ENCODE measurements around the gene LRRC47. TPM values are rescaled to one million over a fixed set of nuclear protein-coding genes. Genes with fewer than 3 reads are reported as not detected.

The LRRC47 gene
- polyA plus RNA-seq, 1 of the 3 experiments (the other 2 are of a cell fraction) = 34.6 TPM

DNA sequence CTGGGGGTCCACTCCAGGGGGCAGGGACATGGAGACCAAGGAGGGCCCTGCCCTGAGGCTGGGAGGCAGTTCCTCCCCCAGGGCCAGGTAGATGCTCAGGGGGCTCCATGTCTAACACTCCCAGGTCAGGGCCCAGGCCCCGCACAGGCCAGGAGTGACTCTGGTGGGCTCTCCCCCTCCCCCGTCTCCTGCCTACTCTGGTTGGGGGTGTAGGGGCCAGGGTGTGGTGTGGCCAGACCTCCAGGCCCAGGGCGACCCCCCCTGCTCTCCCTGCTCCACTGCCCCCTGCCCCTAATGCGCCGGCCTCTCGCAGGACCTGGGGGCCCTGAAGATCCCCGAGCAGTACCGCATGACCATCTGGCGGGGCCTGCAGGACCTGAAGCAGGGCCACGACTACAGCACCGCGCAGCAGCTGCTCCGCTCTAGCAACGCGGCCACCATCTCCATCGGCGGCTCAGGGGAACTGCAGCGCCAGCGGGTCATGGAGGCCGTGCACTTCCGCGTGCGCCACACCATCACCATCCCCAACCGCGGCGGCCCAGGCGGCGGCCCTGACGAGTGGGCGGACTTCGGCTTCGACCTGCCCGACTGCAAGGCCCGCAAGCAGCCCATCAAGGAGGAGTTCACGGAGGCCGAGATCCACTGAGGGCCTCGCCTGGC is 63.7 kb downstream of the LRRC47 start:
- H4K20me1 ChIP-seq (ENCODE audit: insufficient read depth) = no peaks in the 10 kb centered on the region
- 100% methylated on average over 1 of the region's 37 CpGs for WGBS (ENCODE audit: low lambda C conversion rate)
- no peak overlapping the region for H2AFZ ChIP-seq (ENCODE audit: low read depth)
- no peaks in the 10 kb centered on the region for H3K9me2 ChIP-seq
- no peak overlapping the region; a peak in 1 of 4 replicates for H3K27ac ChIP-seq (ENCODE audit: low read depth in 2 of 2, low read length in 1 of 2)
- H3K4me1 ChIP-seq (ENCODE audit: control insufficient read depth in 1 of 2, insufficient read depth in 2 of 2, low read depth in 1 of 2, low read length in 1 of 2) = peaks cover 0 to 22% of the 10 kb centered on the region in 2 experiments; a peak in 1 of 4 replicates
- POLR2A ChIA-PET = no interaction called here
- no peak for TF ChIP-seq SIN3A (IDR thresholded peaks at IDR 0.05; ENCODE audit: borderline replicate concordance, low read depth, low read length)
- no peak for TF ChIP-seq IRF3 (IDR thresholded peaks at IDR 0.05; ENCODE audit: low read depth, low read length)
- no peak for TF ChIP-seq CHD2 (IDR thresholded peaks at IDR 0.05; ENCODE audit: low read length, partially characterized antibody)
- H3K4me3 ChIP-seq (ENCODE audit: low read depth in 2 of 2, low read length in 1 of 2) = no peak overlapping the region
- no peak for DNase-seq
- H3K9ac ChIP-seq = no peak overlapping the region
- no peaks in the 10 kb centered on the region for H3F3A ChIP-seq (replicated peaks; ENCODE audit: insufficient read depth)
- no peaks in the 10 kb centered on the region for H3K27me3 ChIP-seq (ENCODE audit: insufficient read depth)
- no peaks in the 10 kb centered on the region for H3K9me3 ChIP-seq
- H3K36me3 ChIP-seq (replicated peaks in 1 of 2; ENCODE audit: control insufficient read depth in 1 of 2, insufficient read depth in 2 of 2, low read length in 1 of 2) = peaks cover 0 to 20% of the 10 kb centered on the region in 2 experiments
- no peaks in the 10 kb centered on the region for H3K79me2 ChIP-seq (ENCODE audit: insufficient read depth)
- H3K4me2 ChIP-seq = no peak overlapping the region
- CTCF ChIA-PET = interaction anchor here (0.6 to 6.7 kb wide), 6 partner anchors 8 to 279 kb away, joined by 3 to 55 read pairs (median 4); partner anchors contain the start of gene WRAP73

DNA sequence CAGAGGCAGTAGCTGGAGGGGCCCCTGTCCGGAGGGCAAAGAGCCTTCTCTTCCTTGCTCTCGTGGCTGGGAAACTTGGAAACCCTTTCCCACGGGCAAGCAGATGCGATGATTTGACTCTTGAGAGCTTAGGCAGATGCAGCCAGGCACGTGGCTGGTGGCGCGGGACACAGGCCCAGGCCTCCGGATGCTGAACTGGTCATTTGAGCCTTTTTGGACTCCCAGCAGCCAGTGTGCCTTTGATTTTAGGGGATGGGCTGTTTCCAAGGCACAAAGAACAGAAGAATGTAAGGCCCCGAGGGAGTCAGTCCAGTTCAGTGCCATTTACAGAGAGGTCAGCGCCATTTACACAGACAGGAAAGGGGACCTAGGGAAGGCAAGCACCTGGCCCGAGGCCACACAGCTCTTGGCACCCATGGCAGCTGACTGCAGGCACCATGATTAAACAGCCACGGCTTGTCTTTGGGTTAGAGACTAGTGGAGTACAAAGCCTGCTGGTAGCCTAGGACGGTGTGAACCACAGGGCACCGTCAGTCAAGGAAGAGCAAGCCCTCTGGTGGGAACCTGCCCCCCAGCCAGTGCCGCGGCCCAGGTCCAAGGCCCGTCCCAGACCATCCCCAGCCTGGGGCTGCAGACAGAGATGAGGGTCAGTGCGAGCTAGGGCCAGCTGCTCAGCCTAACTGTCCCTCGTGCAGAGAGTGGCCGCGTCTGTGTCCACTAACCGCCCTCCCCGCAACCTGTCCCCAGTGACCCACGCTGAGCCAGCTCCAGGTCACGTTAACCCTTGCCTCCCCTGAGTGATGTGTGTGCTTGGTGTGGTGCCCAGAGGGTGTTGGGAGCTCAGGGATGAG is 64.5 kb downstream of the LRRC47 start:
- Histone ChIP-seq H3K9ac (no peak overlapping the region), H3K36me3 (replicated peaks in 1 of 2; ENCODE audit: control insufficient read depth in 1 of 2, insufficient read depth in 2 of 2, low read length in 1 of 2) (peaks cover 0 to 16% of the 10 kb centered on the region in 2 experiments), H3K27me3 (ENCODE audit: insufficient read depth) (no peaks in the 10 kb centered on the region), H3K9me3 (no peaks in the 10 kb centered on the region), H3K4me1 (ENCODE audit: control insufficient read depth in 1 of 2, insufficient read depth in 2 of 2, low read depth in 1 of 2, low read length in 1 of 2) (peaks cover 0 to 22% of the 10 kb centered on the region in 2 experiments; a peak in 1 of 4 replicates), H3K79me2 (ENCODE audit: insufficient read depth) (no peaks in the 10 kb centered on the region), H3K9me2 (no peaks in the 10 kb centered on the region), H4K20me1 (ENCODE audit: insufficient read depth) (no peaks in the 10 kb centered on the region), H3K4me3 (ENCODE audit: low read depth in 2 of 2, low read length in 1 of 2) (no peak overlapping the region), H3K27ac (ENCODE audit: low read depth in 2 of 2, low read length in 1 of 2) (peak overlapping the region in 1 of 2 experiments; percentile 9; a peak in 1 of 4 replicates), H3K4me2 (no peak overlapping the region), H3F3A (replicated peaks; ENCODE audit: insufficient read depth) (no peaks in the 10 kb centered on the region), H2AFZ (ENCODE audit: low read depth) (no peak overlapping the region)
- 62% methylated on average over 10 of the region's 25 CpGs for WGBS (ENCODE audit: low lambda C conversion rate)
- ChIA-PET POLR2A (no interaction called here), CTCF (interaction anchor here (0.6 to 6.7 kb wide), 5 partner anchors 7 to 279 kb away, joined by 3 to 55 read pairs (median 4); partner anchors contain the start of gene WRAP73)
- DNase-seq = no peak
- TF ChIP-seq POLR2AphosphoS5 (IDR thresholded peaks at IDR 0.05; ENCODE audit: low read depth, low read length) = no peak
- TF ChIP-seq RFX5 (IDR thresholded peaks at IDR 0.05; ENCODE audit: low read length) = no peak

Data from SK-N-SH (cell line).